GM19238 (cell line): ENCODE results near the gene MAGEA6.
"Not testable (repeated sequence)": the region's sequence is repeated elsewhere in the genome, so short reads cannot be mapped to it uniquely, and the experiment has no call there.

ENCODE experiments used
- DNase-seq: peaks from one replicate; pipeline ENCODE4 v3.0.0; 2011; ENCODE audit warnings: low spot score; ENCODE audit not compliant: insufficient read length

The MAGEA6 gene

GRCh38 chrX:152734143-152734858, 35.2 kb downstream of the MAGEA6 start:
- DNase-seq = not testable (repeated sequence)

- no peak for DNase-seq
Observed at GRCh38 chrX:152733261-152733975, 36.1 kb downstream of the MAGEA6 start, which contains the start of the genes CSAG1 and MAGEA12. Gene CSAG1 (minus strand): TSS chrX:152733721. CDS start chrX:152732460, 1,261 bp downstream. Gene MAGEA12 (plus strand): TSS chrX:152733757. CDS start chrX:152736162, 2,405 bp downstream.

DNA sequence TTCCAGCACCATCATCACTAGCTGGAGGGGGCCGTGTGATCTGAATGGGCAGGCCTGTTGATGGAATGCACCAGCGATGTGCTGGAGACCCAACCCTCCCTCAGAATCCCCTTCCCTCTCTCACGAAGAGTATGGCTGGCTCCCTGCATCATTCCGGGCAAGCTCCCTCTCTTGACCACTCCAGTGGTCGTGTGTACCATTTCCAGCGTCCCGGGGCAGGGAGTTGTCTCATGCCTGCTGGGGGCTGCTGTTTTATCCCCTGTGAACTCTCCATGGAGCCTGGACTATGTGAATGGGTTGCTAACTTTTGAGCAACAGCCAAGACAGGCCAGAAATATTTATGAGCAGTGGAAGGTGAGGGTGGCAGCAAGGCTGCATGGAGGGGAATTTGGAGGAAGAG, 44.1 kb downstream of the MAGEA6 start:
- no peak for DNase-seq
